IMR-90 (cell line): ENCODE results near the gene SDHD. TPM values are rescaled to one million over a fixed set of nuclear protein-coding genes. Genes with fewer than 3 reads are reported as not detected.
"Not testable (repeated sequence)": the region's sequence is repeated elsewhere in the genome, so short reads cannot be mapped to it uniquely, and the experiment has no call there.

Experiments
- ATAC-seq: fragments of 200-7000 bp; cut with Tn5 transposase; 2 replicates; pipeline ENCODE4 v1.9.1; 2020; ENCODE audit warnings: low read depth, mild to moderate bottlenecking, moderate library complexity
- BruUV-seq: library from RNA; stranded (reverse); fragments of 400-500 nt; replicated peaks from 2 replicates; lab custom pipeline; 2021; lab: Mats Ljungman, UMichigan
- CTCF ChIA-PET: fragments of 300-600 bp; formaldehyde crosslinking; extraction: SDS; loops from one replicate; lab custom pipeline; 2021; ENCODE audit warnings: antibody characterized with exemption; lab: Yijun Ruan, JAX
- POLR2A ChIA-PET: fragments of 300-600 bp; sonication (Branson Sonifier 250); formaldehyde crosslinking; loops from one replicate; lab custom pipeline; 2022; ENCODE audit warnings: antibody characterized with exemption; ENCODE audit not compliant: unreplicated experiment; lab: Charles Lee
- DNase-seq: peaks from one replicate; pipeline ENCODE4 v3.0.0; 2013
- H2AFZ ChIP-seq: replicated peaks from 2 replicates; pipeline ENCODE3; 2013; ENCODE audit warnings: low read length, mild to moderate bottlenecking; ENCODE audit not compliant: poor library complexity
- H2AK5ac ChIP-seq: 2 replicates; pipeline ENCODE4 v1.6.1; 2013; ENCODE audit warnings: low read depth, low read length, inconsistent platforms
- H2AK9ac ChIP-seq: replicated peaks from 2 replicates; pipeline ENCODE3; 2013; ENCODE audit warnings: mild to moderate bottlenecking, low read depth, low read length, moderate library complexity; ENCODE audit not compliant: poor library complexity
- H2BK120ac ChIP-seq: 2 replicates; pipeline ENCODE4 v1.6.1; 2013; ENCODE audit warnings: low read depth, low read length, inconsistent platforms
- H2BK15ac ChIP-seq: 3 replicates; pipeline ENCODE4 v1.6.1; 2013; ENCODE audit warnings: low read depth, low read length, inconsistent platforms
- H2BK20ac ChIP-seq: 2 replicates; pipeline ENCODE4 v1.6.1; 2013; ENCODE audit warnings: low read depth, mild to moderate bottlenecking, inconsistent platforms, low read length, moderate library complexity
- H2BK5ac ChIP-seq: 2 replicates; pipeline ENCODE4 v1.6.1; 2013; ENCODE audit warnings: mild to moderate bottlenecking, low read depth, low read length, inconsistent platforms; ENCODE audit not compliant: poor library complexity, severe bottlenecking
- H3K14ac ChIP-seq: replicated peaks from 2 replicates; pipeline ENCODE4 v1.6.1; 2013; ENCODE audit warnings: low read depth, low read length, inconsistent platforms
- H3K18ac ChIP-seq: 2 replicates; pipeline ENCODE4 v1.6.1; 2013; ENCODE audit warnings: low read depth, low read length, control low read depth
- H3K23ac ChIP-seq: 2 replicates; pipeline ENCODE4 v1.6.1; 2013; ENCODE audit warnings: low read depth, low read length, inconsistent platforms
- H3K27ac ChIP-seq: 2 replicates; pipeline ENCODE4 v1.5.1; 2013; ENCODE audit warnings: mild to moderate bottlenecking, control low read depth, low read length; ENCODE audit not compliant: insufficient read depth
- H3K27me3 ChIP-seq: 2 replicates; pipeline ENCODE4 v1.6.1; 2013; ENCODE audit warnings: low read length; ENCODE audit not compliant: control insufficient read depth, insufficient read depth
- H3K36me3 ChIP-seq: 2 replicates; pipeline ENCODE4 v1.6.1; 2013; ENCODE audit warnings: low read length, mixed read lengths; ENCODE audit not compliant: control insufficient read depth, insufficient read depth
- H3K4ac ChIP-seq: 2 replicates; pipeline ENCODE4 v1.6.1; 2013; ENCODE audit warnings: low read depth, low read length, inconsistent platforms
- H3K4me1 ChIP-seq: 2 replicates; pipeline ENCODE4 v1.6.1; 2013; ENCODE audit warnings: low read length, mixed read lengths; ENCODE audit not compliant: control insufficient read depth, insufficient read depth
- H3K4me2 ChIP-seq: 2 replicates; pipeline ENCODE4 v1.6.1; 2013; ENCODE audit warnings: low read depth, mild to moderate bottlenecking, control low read depth, low read length, moderate library complexity
- H3K4me3 ChIP-seq: 2 replicates; pipeline ENCODE4 v1.5.1; 2013; ENCODE audit warnings: low read depth, mild to moderate bottlenecking, control low read depth, low read length, moderate library complexity; ENCODE audit not compliant: insufficient read depth
- H3K56ac ChIP-seq: 2 replicates; pipeline ENCODE4 v1.6.1; 2013; ENCODE audit warnings: low read length, inconsistent platforms; ENCODE audit not compliant: insufficient read depth; ENCODE audit errors: extremely low read depth
- H3K79me1 ChIP-seq, 2 experiments: 2 replicates each; pipeline ENCODE4 v1.6.1; 2013; ENCODE audit warnings: low read length in 2 of 2, inconsistent platforms in 1 of 2, low read depth in 1 of 2
- H3K9ac ChIP-seq: 2 replicates; pipeline ENCODE4 v1.6.1; 2013; ENCODE audit warnings: low read depth, low read length, control low read depth
- H3K9me1 ChIP-seq: 2 replicates; pipeline ENCODE4 v1.6.1; 2013; ENCODE audit warnings: low read length, inconsistent platforms; ENCODE audit not compliant: insufficient read depth
- H3K9me3 ChIP-seq: 2 replicates; pipeline ENCODE4 v1.6.1; 2013; ENCODE audit warnings: low read length; ENCODE audit not compliant: control insufficient read depth, insufficient read depth
- H4K20me1 ChIP-seq: 2 replicates; pipeline ENCODE4 v1.6.1; 2013; ENCODE audit warnings: low read length, inconsistent platforms; ENCODE audit not compliant: insufficient read depth
- H4K5ac ChIP-seq: 2 replicates; pipeline ENCODE4 v1.6.1; 2013; ENCODE audit warnings: mild to moderate bottlenecking, low read depth, low read length, control low read depth
- H4K8ac ChIP-seq, 2 experiments: 2 replicates each; pipeline ENCODE4 v1.6.1; 2013; ENCODE audit warnings: low read depth in 2 of 2, low read length in 2 of 2, control low read depth in 1 of 2, inconsistent platforms in 1 of 2
- H4K91ac ChIP-seq: 2 replicates; pipeline ENCODE4 v1.6.1; 2013; ENCODE audit warnings: low read depth, low read length, inconsistent platforms; ENCODE audit not compliant: insufficient read depth
- WGBS, 2 experiments: methylation state at CpG; one replicate each; pipeline versions ENCODE4 v1.1.5 to v1.1.7; 2013; ENCODE audit warnings: missing lambda C conversion rate in 2 of 2; ENCODE audit not compliant: insufficient read length in 1 of 2; ENCODE audit errors: extremely low coverage in 2 of 2; 5-methylcytosine and 5-hydroxymethylcytosine counted together
- dilution Hi-C: fragments of 300-500 bp; cut with HindIII; formaldehyde crosslinking; loops from one replicate; pipeline ENCODE4 v1.14.3; 2018; ENCODE audit warnings: low sequenced_read_pairs; ENCODE audit not compliant: unreplicated experiment
- in situ Hi-C: fragments of 300-500 bp; cut with MboI; formaldehyde crosslinking; loops from 3 replicates; pipeline ENCODE4 v1.14.3; 2019; ENCODE audit warnings: low sequenced_read_pairs, inconsistent platforms, mixed read lengths
- intact Hi-C: fragments of 100-400 bp; cut with micrococcal nuclease; formaldehyde crosslinking; loops from 2 replicates; pipeline ENCODE4 v1.10.0; 2022
- polyA plus RNA-seq, 3 experiments: library from polyadenylated mRNA; depleted of rRNA; stranded (reverse); fragments of >200 nt; gene quantifications; 2 replicates each; pipeline ENCODE4 v1.2.3, GENCODE V29; 2012; ENCODE audit warnings: low replicate concordance in 1 of 3
- total RNA-seq: library from RNA; depleted of rRNA; stranded (reverse); fragments of >200 nt; gene quantifications from 2 replicates; pipeline ENCODE4 v1.2.3, GENCODE V29; 2012

SDHD gene
- total and polyA plus RNA-seq, 2 of the 4 experiments (the other 2 are of a cell fraction): 83.2 to 166 TPM

GRCh38 chr11:112095302-112095701 lies 8.6 kb downstream of the SDHD start:
- H3K4me2 ChIP-seq, H3K9me3 ChIP-seq, H3K18ac ChIP-seq, dilution Hi-C loops, DNase-seq, H4K8ac ChIP-seq, H2AK9ac ChIP-seq, H4K20me1 ChIP-seq, H2BK5ac ChIP-seq, H3K56ac ChIP-seq, H2AK5ac ChIP-seq, H3K23ac ChIP-seq, H4K5ac ChIP-seq, H2BK120ac ChIP-seq, H2BK20ac ChIP-seq, H2BK15ac ChIP-seq, H3K27ac ChIP-seq, BruUV-seq, H3K27me3 ChIP-seq, H3K4ac ChIP-seq, ATAC-seq, H3K9ac ChIP-seq, H4K91ac ChIP-seq, H3K4me3 ChIP-seq, H2AFZ ChIP-seq, in situ Hi-C loops, POLR2A ChIA-PET, intact Hi-C loops, CTCF ChIA-PET, H3K14ac ChIP-seq: not testable (repeated sequence)
- H3K9me1 ChIP-seq: peaks cover 15% of the 10 kb centered on the region; the same call in 1 of the 2 replicates
- H3K79me1 ChIP-seq: peaks cover 24 to 33% of the 10 kb centered on the region in 2 experiments; a peak in 3 of 4 replicates
- WGBS, 2 experiments: no CpG with 5 or more reads among the region's 2 CpGs
- H3K36me3 ChIP-seq: peaks cover 23% of the 10 kb centered on the region
- peaks cover 14% of the 10 kb centered on the region for H3K4me1 ChIP-seq
